Endometrial microvascular endothelial cells (primary cell): ENCODE results near the gene AP1S2. TPM values are rescaled to one million over a fixed set of nuclear protein-coding genes. Genes with fewer than 3 reads are reported as not detected.

Source experiments
- in situ Hi-C: cut with HindIII; loops from 2 replicates; pipeline ENCODE4 v1.10.0; 2017; ENCODE audit warnings: low sequenced_read_pairs, low pct_unique_long_range_greater_than_20kb; ENCODE audit errors: inconsistent ontology term
- total RNA-seq: library from RNA; depleted of rRNA; stranded (reverse); fragments of >200 nt; gene quantifications from one replicate; pipeline ENCODE4 v1.2.3, GENCODE V29; 2015; ENCODE audit errors: inconsistent ontology term

Gene AP1S2
- total RNA-seq, 1 donor from 2014 or later: 83.6 TPM

GRCh38 chrX:15815779-15816437, 38.7 kb downstream of the AP1S2 start:
- in situ Hi-C loops: no loop called here

GRCh38 chrX:15814771-15815365, 39.7 kb downstream of the AP1S2 start:
- in situ Hi-C loops: no loop called here

- in situ Hi-C loops: no loop called here
These were observed 41.2 kb downstream of the AP1S2 start for GRCh38 chrX:15813416-15813815.

DNA sequence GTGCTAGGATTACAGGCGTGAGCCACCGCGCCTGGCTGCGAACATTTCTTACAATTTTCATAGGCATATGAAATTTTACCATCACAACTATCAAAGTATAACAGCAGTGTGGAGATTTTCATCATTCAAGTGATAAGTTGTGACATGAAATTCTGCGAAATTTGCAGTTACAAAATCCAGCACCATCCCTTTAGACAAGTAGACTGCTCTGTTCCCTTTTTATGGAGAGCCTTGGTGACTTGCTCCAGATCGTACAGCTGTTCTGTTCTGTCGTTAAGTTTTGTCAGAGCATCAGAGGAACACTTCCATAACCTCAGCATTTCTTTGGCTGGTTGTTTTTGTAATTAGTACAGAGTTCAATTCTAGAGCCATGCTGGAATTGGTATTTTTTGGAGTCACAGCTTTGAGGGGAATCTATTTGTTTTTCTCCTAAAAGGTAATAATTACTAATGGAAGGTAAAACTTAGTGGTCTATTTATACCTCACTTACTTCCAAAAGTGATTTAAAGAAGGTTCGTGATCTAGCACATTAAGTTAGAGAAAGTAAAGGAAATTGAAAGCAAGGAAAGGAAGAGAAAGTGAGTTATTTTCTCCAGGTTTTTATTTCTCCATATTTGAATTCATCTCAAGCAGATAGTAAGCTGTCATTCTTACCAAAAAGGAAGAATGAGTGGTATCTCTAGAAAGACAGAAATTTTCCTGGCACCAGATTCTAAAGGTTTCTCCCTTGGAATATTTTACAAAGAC, 42.2 kb downstream of the AP1S2 start:
- in situ Hi-C loops: no loop called here

- in situ Hi-C loops: no loop called here
These were observed 46.4 kb downstream of the AP1S2 start for GRCh38 chrX:15808254-15808653.

GRCh38 chrX:15804563-15804962, 50.0 kb downstream of the AP1S2 start:
- in situ Hi-C loops: no loop called here

GRCh38 chrX:15797707-15798106, 56.9 kb downstream of the AP1S2 start:
- in situ Hi-C loops: no loop called here

DNA sequence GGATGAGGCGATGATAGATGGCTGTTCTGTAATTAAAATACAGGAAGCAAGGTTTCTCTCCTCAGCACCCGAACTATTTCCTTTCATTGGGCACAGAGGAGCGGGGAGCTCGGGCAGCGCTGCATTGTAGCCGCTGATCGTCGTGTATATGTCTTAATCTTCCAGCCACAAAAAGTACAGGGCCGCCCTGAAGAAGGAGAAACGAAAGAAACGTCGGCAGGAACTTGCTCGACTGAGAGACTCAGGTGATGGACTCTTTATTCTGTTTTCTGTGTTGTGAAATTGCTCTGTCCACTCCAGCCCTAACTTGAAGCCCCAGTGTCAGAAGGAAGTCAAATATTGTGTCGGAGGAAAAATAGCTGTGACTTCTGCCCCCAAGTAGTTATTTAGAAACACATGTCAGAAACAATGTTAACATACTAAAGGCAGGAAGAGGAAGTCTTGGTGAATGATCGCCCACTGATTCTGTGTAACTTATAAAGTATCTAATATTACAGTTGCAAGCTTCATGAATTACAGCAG, 63.8 kb downstream of the AP1S2 start:
- in situ Hi-C loops: no loop called here

GRCh38 chrX:15789979-15790768, 64.4 kb downstream of the AP1S2 start, which contains the start of gene ZRSR2:
TSS of gene ZRSR2 (plus strand) at chrX:15790484. CDS start at chrX:15790496, 12 bp downstream.
- in situ Hi-C loops: no loop called here

DNA sequence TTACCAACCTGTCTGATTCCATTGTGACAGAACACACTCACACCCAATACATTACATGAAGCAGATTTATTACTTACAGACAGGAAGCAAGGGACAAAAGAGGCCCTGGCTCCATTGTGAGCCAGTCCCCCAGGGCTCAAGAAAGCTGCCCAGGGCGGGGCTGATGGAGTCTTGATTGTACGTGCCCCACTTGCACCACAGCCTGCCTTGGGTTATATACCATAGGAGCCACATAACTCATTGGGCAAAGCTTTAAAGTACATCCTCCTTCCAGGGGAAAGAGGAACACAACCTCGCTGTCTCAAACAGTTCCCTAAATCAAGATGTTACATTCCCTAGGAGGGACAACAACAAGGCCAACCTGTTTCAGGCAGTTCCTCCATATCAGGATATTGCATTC, 67.7 kb downstream of the AP1S2 start:
- in situ Hi-C loops: no loop called here

DNA sequence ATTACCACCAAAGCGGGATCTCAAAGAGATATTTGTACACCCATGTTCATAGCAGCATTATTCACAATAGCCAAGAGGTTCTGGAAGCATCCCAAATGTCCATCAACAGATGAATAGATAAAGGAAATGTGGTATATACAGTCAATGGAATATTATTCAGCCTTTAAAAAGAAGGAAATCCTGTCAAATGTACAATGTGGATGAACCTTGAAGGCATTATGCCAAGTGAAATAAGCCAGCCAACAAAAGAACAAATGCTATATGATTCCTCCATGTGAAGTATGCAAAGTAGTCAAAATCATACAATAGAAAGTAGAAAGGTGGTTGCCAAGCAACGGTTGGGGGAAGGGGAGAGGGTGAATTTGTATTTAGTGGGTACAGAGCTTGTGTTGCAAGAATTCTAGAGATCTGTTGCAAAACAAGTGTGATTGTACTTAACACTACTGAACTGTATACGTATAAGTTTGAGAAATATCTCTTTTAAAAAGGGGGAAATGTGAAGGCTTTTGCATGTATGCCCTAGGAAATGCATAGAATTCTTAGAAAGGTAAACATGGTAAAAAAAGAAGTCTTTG, 69.3 kb downstream of the AP1S2 start:
- in situ Hi-C loops: no loop called here

GRCh38 chrX:15781961-15782699, 72.5 kb downstream of the AP1S2 start:
- in situ Hi-C loops: no loop called here

Other genes with a start within 250 kb of the AP1S2 start
- 1.3 TPM for gene CLTRN, start 190.0 kb downstream of the AP1S2 start, total RNA-seq
- 3.2 TPM for gene CA5B, start 116.5 kb downstream of the AP1S2 start, total RNA-seq
- 3.5 TPM for gene ZRSR2, start 64.3 kb downstream of the AP1S2 start, total RNA-seq